PC-3 (cell line): ENCODE results near the gene GCSH. TPM values are rescaled to one million over a fixed set of nuclear protein-coding genes. Genes with fewer than 3 reads are reported as not detected.

Experiments used
- ATAC-seq: fragments of 200-7000 bp; cut with Tn5 transposase; 2 replicates; pipeline ENCODE4 v1.9.1; 2020; ENCODE audit warnings: mild to moderate bottlenecking, moderate library complexity
- BruUV-seq: library from RNA; stranded (reverse); fragments of 400-500 nt; replicated peaks from 2 replicates; lab custom pipeline; 2021; lab: Mats Ljungman, UMichigan
- CTCF ChIA-PET: fragments of 300-600 bp; sonication (Branson Sonifier 250); formaldehyde crosslinking; loops from one replicate; lab custom pipeline; 2022; ENCODE audit warnings: antibody characterized with exemption; lab: Charles Lee
- POLR2A ChIA-PET: fragments of 300-600 bp; sonication (Branson Sonifier 250); formaldehyde crosslinking; loops from one replicate; lab custom pipeline; 2022; ENCODE audit warnings: antibody characterized with exemption; ENCODE audit not compliant: unreplicated experiment; lab: Charles Lee
- DNase-seq: peaks from one replicate; pipeline ENCODE4 v3.0.0-alpha.2; 2015
- H2AFZ ChIP-seq: fragments of 300-600 bp; sonication (generic); 2 replicates; pipeline ENCODE4 v1.6.0; 2016; ENCODE audit warnings: antibody characterized with exemption, low read length
- H3F3A ChIP-seq: fragments of 300-600 bp; sonication (generic); one replicate; pipeline ENCODE4 v1.6.0; 2017; ENCODE audit warnings: antibody characterized with exemption, low read length, control low read depth, mild to moderate bottlenecking; ENCODE audit not compliant: unreplicated experiment
- H3K27ac ChIP-seq: fragments of 300-600 bp; sonication (generic); 2 replicates; pipeline ENCODE4 v1.5.1; 2016; ENCODE audit warnings: mild to moderate bottlenecking, low read length
- H3K27me3 ChIP-seq: fragments of 300-600 bp; sonication (generic); 2 replicates; pipeline ENCODE4 v1.6.1; 2016; ENCODE audit warnings: low read length, mixed read lengths
- H3K36me3 ChIP-seq: fragments of 300-600 bp; sonication (generic); 2 replicates; pipeline ENCODE4 v1.6.1; 2016; ENCODE audit warnings: low read depth, mixed run types, low read length, mixed read lengths
- H3K4me1 ChIP-seq: fragments of 300-600 bp; sonication (generic); 2 replicates; pipeline ENCODE4 v1.5.1; 2016; ENCODE audit warnings: low read length; ENCODE audit not compliant: insufficient read depth
- H3K4me2 ChIP-seq: fragments of 300-600 bp; sonication (generic); 2 replicates; pipeline ENCODE4 v1.6.0; 2016; ENCODE audit warnings: low read length
- H3K4me3 ChIP-seq: fragments of 300-600 bp; sonication (generic); 2 replicates; pipeline ENCODE4 v1.5.1; 2016; ENCODE audit warnings: mild to moderate bottlenecking, low read length, mixed read lengths
- H3K79me2 ChIP-seq: fragments of 300-600 bp; sonication (generic); 2 replicates; pipeline ENCODE4 v1.6.1; 2017; ENCODE audit warnings: low read length, mixed read lengths
- H3K9ac ChIP-seq: fragments of 300-600 bp; sonication (generic); 2 replicates; pipeline ENCODE4 v1.6.0; 2016; ENCODE audit warnings: mild to moderate bottlenecking, low read length
- H3K9me2 ChIP-seq: fragments of 300-600 bp; sonication (generic); replicated peaks from 2 replicates; pipeline ENCODE4 v1.6.1; 2016; ENCODE audit warnings: mixed run types, low read length, mixed read lengths
- H3K9me3 ChIP-seq: fragments of 300-600 bp; sonication (generic); 2 replicates; pipeline ENCODE4 v1.6.1; 2016; ENCODE audit warnings: low read length, mixed read lengths
- H4K20me1 ChIP-seq: fragments of 300-600 bp; sonication (generic); 2 replicates; pipeline ENCODE4 v1.6.1; 2016; ENCODE audit warnings: low read length, mixed read lengths
- EZH2 ChIP-seq: fragments of 300-600 bp; sonication (generic); IDR thresholded peaks from one replicate; pipeline ENCODE4 v1.6.1; 2017; ENCODE audit warnings: antibody characterized with exemption, mild to moderate bottlenecking, low read length; ENCODE audit not compliant: unreplicated experiment
- EZH2phosphoT487 ChIP-seq: fragments of 300-600 bp; sonication (generic); IDR thresholded peaks from 2 replicates; pipeline ENCODE4 v1.6.1; 2018; ENCODE audit warnings: mild to moderate bottlenecking, antibody characterized with exemption, low read length, borderline replicate concordance
- intact Hi-C: fragments of 100-400 bp; cut with micrococcal nuclease; formaldehyde crosslinking; loops from 2 replicates; pipeline ENCODE4 v1.9.0; 2023
- total RNA-seq: library from RNA; depleted of rRNA; stranded (reverse); fragments of >200 nt; gene quantifications from 2 replicates; pipeline ENCODE4 v1.2.3, GENCODE V29; 2014
- TF ChIP-seq, protein P1 (sequence below): fragments of 300-600 bp; sonication (generic); conservative IDR thresholded peaks from 2 replicates; pipeline ENCODE4 v1.5.1; 2017; ENCODE audit warnings: antibody characterized with exemption, low read depth, mild to moderate bottlenecking, low read length

GCSH gene
- total RNA-seq, 1 experiment from 2014 or later = 47.5 TPM

DNA sequence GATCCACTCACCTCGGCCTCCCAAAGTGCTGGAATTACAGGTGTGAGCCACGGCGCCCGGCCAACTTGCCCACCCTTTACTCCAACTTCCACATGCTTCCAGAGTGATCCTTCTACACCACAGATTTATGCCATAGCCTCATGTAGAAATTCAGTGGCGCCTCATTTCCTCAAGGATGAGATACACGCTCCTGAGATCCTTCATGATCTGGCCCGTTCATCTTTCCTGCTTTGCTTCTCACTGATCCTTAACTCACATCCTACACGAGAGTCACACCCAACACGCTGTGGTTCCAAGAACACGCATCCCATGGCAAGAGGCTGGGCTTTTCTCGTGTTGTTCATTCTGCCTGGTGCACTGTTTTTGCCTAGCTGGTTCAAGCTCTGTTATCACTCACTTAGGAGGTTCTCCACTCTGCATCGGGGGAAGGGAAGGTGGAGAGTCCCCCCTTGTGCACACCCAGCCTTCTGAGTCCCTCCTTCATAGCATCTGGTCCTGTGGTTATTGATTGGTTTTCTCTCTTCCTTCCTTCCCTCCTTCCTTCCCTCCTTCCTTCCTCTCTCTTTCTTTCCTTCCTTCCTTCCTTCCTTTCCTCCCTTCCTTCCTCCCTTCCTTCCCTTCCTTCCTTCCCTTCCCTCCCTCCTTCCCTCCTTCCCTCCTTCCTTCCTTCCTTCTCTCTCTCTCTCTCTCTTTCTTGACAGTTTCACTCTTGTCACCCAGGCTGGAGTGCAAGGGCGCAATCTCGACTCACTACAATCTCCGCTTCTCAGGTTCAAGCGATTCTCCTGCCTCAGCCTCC is 32.7 kb upstream of the GCSH start:
- Histone ChIP-seq H3K27ac (no peak overlapping the region), H3K27me3 (no peaks in the 10 kb centered on the region), H4K20me1 (no peaks in the 10 kb centered on the region), H3K9me3 (no peaks in the 10 kb centered on the region), H3K4me2 (no peak overlapping the region), H3K9me2 (no peaks in the 10 kb centered on the region), H3K9ac (no peak overlapping the region), H3K4me1 (no peaks in the 10 kb centered on the region), H3K4me3 (no peak overlapping the region), H3F3A (no peaks in the 10 kb centered on the region), H2AFZ (no peak overlapping the region), H3K36me3 (no peaks in the 10 kb centered on the region), H3K79me2 (no peaks in the 10 kb centered on the region)
- intact Hi-C loops = no loop called here
- DNase-seq (no peak), ATAC-seq (no peak)
- POLR2A ChIA-PET = no interaction called here
- BruUV-seq = no TSS peak
- TF ChIP-seq, protein P1, sequence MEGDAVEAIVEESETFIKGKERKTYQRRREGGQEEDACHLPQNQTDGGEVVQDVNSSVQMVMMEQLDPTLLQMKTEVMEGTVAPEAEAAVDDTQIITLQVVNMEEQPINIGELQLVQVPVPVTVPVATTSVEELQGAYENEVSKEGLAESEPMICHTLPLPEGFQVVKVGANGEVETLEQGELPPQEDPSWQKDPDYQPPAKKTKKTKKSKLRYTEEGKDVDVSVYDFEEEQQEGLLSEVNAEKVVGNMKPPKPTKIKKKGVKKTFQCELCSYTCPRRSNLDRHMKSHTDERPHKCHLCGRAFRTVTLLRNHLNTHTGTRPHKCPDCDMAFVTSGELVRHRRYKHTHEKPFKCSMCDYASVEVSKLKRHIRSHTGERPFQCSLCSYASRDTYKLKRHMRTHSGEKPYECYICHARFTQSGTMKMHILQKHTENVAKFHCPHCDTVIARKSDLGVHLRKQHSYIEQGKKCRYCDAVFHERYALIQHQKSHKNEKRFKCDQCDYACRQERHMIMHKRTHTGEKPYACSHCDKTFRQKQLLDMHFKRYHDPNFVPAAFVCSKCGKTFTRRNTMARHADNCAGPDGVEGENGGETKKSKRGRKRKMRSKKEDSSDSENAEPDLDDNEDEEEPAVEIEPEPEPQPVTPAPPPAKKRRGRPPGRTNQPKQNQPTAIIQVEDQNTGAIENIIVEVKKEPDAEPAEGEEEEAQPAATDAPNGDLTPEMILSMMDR = no peak
- TF ChIP-seq EZH2 = no peak
- TF ChIP-seq EZH2phosphoT487 = no peak
- CTCF ChIA-PET = no interaction called here

DNA sequence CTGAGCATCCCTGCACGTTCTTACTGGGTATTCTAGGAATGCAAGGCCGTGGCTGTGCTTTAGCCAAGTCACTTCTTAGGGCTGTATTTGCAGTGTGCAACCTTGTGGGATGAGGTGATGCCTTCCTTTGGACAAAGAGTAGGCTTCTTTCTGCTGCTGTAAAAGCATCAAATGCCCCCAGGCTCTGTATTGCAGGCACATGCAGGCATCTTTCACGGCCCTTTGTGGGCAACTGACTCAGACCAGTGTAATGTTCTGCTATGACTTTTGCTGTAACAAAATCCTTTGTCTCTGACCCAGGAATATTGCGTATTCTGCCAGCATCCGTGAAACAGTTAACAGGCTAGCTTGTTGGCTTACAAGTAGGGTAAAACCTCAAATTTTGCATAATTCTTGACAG is 30.9 kb upstream of the GCSH start:
- H3K27me3 ChIP-seq = no peaks in the 10 kb centered on the region
- H2AFZ ChIP-seq = no peak overlapping the region
- no peak overlapping the region for H3K9ac ChIP-seq
- H3K9me2 ChIP-seq = no peaks in the 10 kb centered on the region
- H3K9me3 ChIP-seq = no peaks in the 10 kb centered on the region
- no peak for ATAC-seq
- CTCF ChIA-PET = no interaction called here
- no peak overlapping the region for H3K4me3 ChIP-seq
- BruUV-seq = no TSS peak
- H4K20me1 ChIP-seq = no peaks in the 10 kb centered on the region
- intact Hi-C loops = no loop called here
- H3K4me2 ChIP-seq = no peak overlapping the region
- no peak for TF ChIP-seq EZH2
- TF ChIP-seq EZH2phosphoT487 = no peak
- TF ChIP-seq, protein P1 = no peak
- H3K27ac ChIP-seq = no peak overlapping the region
- no peaks in the 10 kb centered on the region for H3K4me1 ChIP-seq
- no peaks in the 10 kb centered on the region for H3K79me2 ChIP-seq
- DNase-seq = peak; percentile 51
- POLR2A ChIA-PET = no interaction called here
- H3F3A ChIP-seq = no peaks in the 10 kb centered on the region
- no peaks in the 10 kb centered on the region for H3K36me3 ChIP-seq
